ENCODE results near the gene TJP1.

Gene TJP1

DNA sequence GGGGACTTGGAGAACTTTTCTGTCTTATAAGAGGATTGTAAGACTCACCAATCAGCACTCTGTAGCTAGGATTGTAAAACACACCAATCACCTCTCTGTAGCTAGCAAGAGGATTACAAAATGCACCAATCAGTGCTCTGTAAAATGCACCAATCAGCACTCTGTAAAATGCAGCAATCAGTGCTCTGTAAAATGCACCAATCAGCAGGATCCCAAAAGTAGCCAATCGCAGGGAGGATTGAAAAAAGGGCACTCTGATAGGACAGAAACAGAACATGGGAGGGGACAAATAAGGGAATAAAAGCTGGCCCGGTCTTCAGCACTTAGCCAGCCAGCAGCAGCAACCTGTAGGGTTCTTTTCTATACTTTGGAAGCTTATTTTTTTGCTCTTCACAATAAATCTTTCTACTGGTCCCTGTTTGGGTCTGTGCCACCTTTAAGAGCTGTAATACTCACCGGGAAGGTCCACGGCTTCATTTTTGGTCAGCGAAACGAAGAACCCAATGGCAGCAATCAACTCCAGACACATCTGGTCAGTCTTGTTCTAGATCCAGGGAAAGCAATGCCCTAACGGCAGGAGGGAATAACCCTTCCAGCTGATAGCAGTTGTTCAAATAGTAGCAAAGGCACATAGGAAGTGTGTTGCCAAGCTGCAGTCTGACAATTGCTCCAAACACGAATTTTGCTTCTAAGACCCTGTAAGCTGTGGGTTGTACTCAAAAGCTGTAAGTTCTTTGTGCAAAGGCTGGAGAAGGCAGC is 135.6 kb downstream of the TJP1 start:
- Histone ChIP-seq H3K27ac (ENCODE audit: extremely low read depth, low read depth, low read length) (no peak overlapping the region), H3K4me1 (ENCODE audit: control insufficient read depth, insufficient read depth, low read length) (no peaks in the 10 kb centered on the region), H3K9me3 (ENCODE audit: control insufficient read depth, insufficient read depth, low read depth, low read length) (no peaks in the 10 kb centered on the region), H3K36me3 (ENCODE audit: control insufficient read depth in 2 of 2, insufficient read depth in 1 of 2, low read length in 2 of 2) (no peaks in the 10 kb centered on the region), H3K4me3 (ENCODE audit: low read depth, low read length) (no peak overlapping the region)
- no peak for TF ChIP-seq TCF7L2 (IDR thresholded peaks at IDR 0.05; ENCODE audit: borderline replicate concordance, low read depth, low read length)
- no peak for TF ChIP-seq KLF8 (tag by site-specific recombination; IDR thresholded peaks at IDR 0.05)
- no peak for TF ChIP-seq FEZF1 (tag by site-specific recombination; IDR thresholded peaks at IDR 0.05)
- no peak for TF ChIP-seq ZNF239 (tag by site-specific recombination; IDR thresholded peaks at IDR 0.05)
- TF ChIP-seq ZSCAN23 (tag by site-specific recombination; IDR thresholded peaks at IDR 0.05) = no peak
- TF ChIP-seq ZNF366 (tag by site-specific recombination; conservative IDR thresholded peaks at IDR 0.05) = no peak
- TF ChIP-seq KLF10 (tag by site-specific recombination; IDR thresholded peaks at IDR 0.05) = no peak
- TF ChIP-seq ZBTB1 (tag by site-specific recombination; IDR thresholded peaks at IDR 0.05) = no peak
- TF ChIP-seq, protein P1, sequence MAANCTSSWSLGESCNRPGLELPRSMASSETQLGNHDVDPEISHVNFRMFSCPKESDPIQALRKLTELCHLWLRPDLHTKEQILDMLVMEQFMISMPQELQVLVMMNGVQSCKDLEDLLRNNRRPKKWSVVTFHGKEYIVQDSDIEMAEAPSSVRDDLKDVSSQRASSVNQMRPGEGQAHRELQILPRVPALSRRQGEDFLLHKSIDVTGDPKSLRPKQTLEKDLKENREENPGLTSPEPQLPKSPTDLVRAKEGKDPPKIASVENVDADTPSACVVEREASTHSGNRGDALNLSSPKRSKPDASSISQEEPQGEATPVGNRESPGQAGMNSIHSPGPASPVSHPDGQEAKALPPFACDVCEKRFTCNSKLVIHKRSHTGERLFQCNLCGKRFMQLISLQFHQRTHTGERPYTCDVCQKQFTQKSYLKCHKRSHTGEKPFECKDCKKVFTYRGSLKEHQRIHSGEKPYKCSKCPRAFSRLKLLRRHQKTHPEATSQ (tag by site-specific recombination; IDR thresholded peaks at IDR 0.05) = no peak
- TF ChIP-seq ZNF629 (tag by site-specific recombination; IDR thresholded peaks at IDR 0.05) = no peak
- TF ChIP-seq SCRT2 (tag by site-specific recombination; IDR thresholded peaks at IDR 0.05) = no peak
- TF ChIP-seq BCL11B (tag by site-specific recombination; IDR thresholded peaks at IDR 0.05; ENCODE audit: low read depth) = no peak
- no peak for TF ChIP-seq ZNF48 (tag by site-specific recombination; IDR thresholded peaks at IDR 0.05)
- TF ChIP-seq, protein P2, sequence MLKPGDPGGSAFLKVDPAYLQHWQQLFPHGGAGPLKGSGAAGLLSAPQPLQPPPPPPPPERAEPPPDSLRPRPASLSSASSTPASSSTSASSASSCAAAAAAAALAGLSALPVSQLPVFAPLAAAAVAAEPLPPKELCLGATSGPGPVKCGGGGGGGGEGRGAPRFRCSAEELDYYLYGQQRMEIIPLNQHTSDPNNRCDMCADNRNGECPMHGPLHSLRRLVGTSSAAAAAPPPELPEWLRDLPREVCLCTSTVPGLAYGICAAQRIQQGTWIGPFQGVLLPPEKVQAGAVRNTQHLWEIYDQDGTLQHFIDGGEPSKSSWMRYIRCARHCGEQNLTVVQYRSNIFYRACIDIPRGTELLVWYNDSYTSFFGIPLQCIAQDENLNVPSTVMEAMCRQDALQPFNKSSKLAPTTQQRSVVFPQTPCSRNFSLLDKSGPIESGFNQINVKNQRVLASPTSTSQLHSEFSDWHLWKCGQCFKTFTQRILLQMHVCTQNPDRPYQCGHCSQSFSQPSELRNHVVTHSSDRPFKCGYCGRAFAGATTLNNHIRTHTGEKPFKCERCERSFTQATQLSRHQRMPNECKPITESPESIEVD (tag by site-specific recombination; IDR thresholded peaks at IDR 0.05) = no peak
- TF ChIP-seq ZNF658 (tag by site-specific recombination; IDR thresholded peaks at IDR 0.05) = no peak
- POLR2A ChIA-PET = no interaction called here
- CTCF ChIA-PET = no interaction called here

DNA sequence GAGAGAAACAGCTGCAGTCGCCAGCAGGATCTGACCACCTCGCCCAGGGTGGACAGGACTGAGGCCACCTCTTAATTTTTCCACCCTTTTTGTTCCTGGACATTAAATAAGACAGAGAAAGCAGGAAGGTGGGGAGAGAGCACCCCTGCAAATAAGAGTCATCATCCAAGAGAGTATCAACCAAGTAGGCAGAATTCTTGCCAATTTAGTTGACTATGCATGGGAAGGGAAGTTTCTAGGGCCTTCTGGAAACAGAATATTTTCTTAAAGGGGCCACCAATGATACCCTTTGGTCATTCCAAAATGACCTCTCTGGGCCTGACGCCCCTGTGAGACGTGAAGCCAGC is 136.2 kb downstream of the TJP1 start:
- CTCF ChIA-PET = no interaction called here
- Histone ChIP-seq H3K4me3 (ENCODE audit: low read depth, low read length) (no peak overlapping the region), H3K36me3 (ENCODE audit: control insufficient read depth in 2 of 2, insufficient read depth in 1 of 2, low read length in 2 of 2) (no peaks in the 10 kb centered on the region)
- TF ChIP-seq ZNF549 (tag by site-specific recombination; IDR thresholded peaks at IDR 0.05) = no peak
- no peak for TF ChIP-seq ZSCAN23 (tag by site-specific recombination; IDR thresholded peaks at IDR 0.05)
- no peak for TF ChIP-seq ZXDB (tag by site-specific recombination; IDR thresholded peaks at IDR 0.05)
- TF ChIP-seq, protein P3, sequence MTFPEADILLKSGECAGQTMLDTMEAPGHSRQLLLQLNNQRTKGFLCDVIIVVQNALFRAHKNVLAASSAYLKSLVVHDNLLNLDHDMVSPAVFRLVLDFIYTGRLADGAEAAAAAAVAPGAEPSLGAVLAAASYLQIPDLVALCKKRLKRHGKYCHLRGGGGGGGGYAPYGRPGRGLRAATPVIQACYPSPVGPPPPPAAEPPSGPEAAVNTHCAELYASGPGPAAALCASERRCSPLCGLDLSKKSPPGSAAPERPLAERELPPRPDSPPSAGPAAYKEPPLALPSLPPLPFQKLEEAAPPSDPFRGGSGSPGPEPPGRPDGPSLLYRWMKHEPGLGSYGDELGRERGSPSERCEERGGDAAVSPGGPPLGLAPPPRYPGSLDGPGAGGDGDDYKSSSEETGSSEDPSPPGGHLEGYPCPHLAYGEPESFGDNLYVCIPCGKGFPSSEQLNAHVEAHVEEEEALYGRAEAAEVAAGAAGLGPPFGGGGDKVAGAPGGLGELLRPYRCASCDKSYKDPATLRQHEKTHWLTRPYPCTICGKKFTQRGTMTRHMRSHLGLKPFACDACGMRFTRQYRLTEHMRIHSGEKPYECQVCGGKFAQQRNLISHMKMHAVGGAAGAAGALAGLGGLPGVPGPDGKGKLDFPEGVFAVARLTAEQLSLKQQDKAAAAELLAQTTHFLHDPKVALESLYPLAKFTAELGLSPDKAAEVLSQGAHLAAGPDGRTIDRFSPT (tag by site-specific recombination; IDR thresholded peaks at IDR 0.05) = no peak
- no peak for TF ChIP-seq GLIS2 (tag by site-specific recombination; IDR thresholded peaks at IDR 0.05)
- no peak for TF ChIP-seq ZNF266 (tag by site-specific recombination; IDR thresholded peaks at IDR 0.05; ENCODE audit: low read depth)
- no peak for TF ChIP-seq OVOL3 (tag by site-specific recombination; IDR thresholded peaks at IDR 0.05)
- TF ChIP-seq, protein P4, sequence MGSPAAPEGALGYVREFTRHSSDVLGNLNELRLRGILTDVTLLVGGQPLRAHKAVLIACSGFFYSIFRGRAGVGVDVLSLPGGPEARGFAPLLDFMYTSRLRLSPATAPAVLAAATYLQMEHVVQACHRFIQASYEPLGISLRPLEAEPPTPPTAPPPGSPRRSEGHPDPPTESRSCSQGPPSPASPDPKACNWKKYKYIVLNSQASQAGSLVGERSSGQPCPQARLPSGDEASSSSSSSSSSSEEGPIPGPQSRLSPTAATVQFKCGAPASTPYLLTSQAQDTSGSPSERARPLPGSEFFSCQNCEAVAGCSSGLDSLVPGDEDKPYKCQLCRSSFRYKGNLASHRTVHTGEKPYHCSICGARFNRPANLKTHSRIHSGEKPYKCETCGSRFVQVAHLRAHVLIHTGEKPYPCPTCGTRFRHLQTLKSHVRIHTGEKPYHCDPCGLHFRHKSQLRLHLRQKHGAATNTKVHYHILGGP (tag by site-specific recombination; IDR thresholded peaks at IDR 0.05) = no peak
- TF ChIP-seq SALL2 (tag by site-specific recombination; IDR thresholded peaks at IDR 0.05; ENCODE audit: borderline replicate concordance) = no peak
- TF ChIP-seq ZNF561 (tag by site-specific recombination; IDR thresholded peaks at IDR 0.05; ENCODE audit: borderline replicate concordance) = no peak
- no peak for TF ChIP-seq ZNF776 (tag by site-specific recombination; IDR thresholded peaks at IDR 0.05; ENCODE audit: borderline replicate concordance)
- TF ChIP-seq GLI2 (tag by site-specific recombination; IDR thresholded peaks at IDR 0.05; ENCODE audit: borderline replicate concordance, low read depth) = no peak
- TF ChIP-seq ZNF785 (tag by site-specific recombination; IDR thresholded peaks at IDR 0.05) = no peak
- TF ChIP-seq ZNF248 (tag by site-specific recombination; IDR thresholded peaks at IDR 0.05) = no peak
- TF ChIP-seq TCF7L2 (IDR thresholded peaks at IDR 0.05; ENCODE audit: borderline replicate concordance, low read depth, low read length) = no peak
- TF ChIP-seq, protein P5, sequence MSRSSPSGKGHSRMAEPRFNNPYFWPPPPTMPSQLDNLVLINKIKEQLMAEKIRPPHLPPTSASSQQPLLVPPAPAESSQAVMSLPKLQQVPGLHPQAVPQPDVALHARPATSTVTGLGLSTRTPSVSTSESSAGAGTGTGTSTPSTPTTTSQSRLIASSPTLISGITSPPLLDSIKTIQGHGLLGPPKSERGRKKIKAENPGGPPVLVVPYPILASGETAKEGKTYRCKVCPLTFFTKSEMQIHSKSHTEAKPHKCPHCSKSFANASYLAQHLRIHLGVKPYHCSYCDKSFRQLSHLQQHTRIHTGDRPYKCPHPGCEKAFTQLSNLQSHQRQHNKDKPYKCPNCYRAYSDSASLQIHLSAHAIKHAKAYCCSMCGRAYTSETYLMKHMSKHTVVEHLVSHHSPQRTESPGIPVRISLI (tag by site-specific recombination; IDR thresholded peaks at IDR 0.05) = no peak

More for the DNA sequence above, 136.2 kb downstream of the TJP1 start:
- no peak overlapping the region for H3K27ac ChIP-seq (ENCODE audit: extremely low read depth, low read depth, low read length)
- H3K9me3 ChIP-seq (ENCODE audit: control insufficient read depth, insufficient read depth, low read depth, low read length) = no peaks in the 10 kb centered on the region
- POLR2A ChIA-PET = no interaction called here
- no peaks in the 10 kb centered on the region for H3K4me1 ChIP-seq (ENCODE audit: control insufficient read depth, insufficient read depth, low read length)
